Spleen (tissue), 11 donors: ENCODE data around the gene GNAI2. TPM values are rescaled to one million over a fixed set of nuclear protein-coding genes. Genes with fewer than 3 reads are reported as not detected.

Source experiments
- DNase-seq: peaks from one replicate; pipeline ENCODE4 v3.0.0-alpha.2; 2020
- H3K27ac ChIP-seq, 8 donors: fragments of 200-600 bp; sonication (generic) in 7 of 8; 1 replicate in 4 of 8; 2 replicates in 4 of 8; pipeline versions ENCODE4 v1.5.0 to v1.8.0; 2016 to 2021; ENCODE audit warnings: inconsistent platforms in 4 of 8, mild to moderate bottlenecking in 4 of 8, moderate library complexity in 1 of 8
- H3K27me3 ChIP-seq, 7 donors: fragments of 200-600 bp; sonication (generic) in 6 of 7; replicated peaks in 1 of 7; 1 replicate in 4 of 7; 2 replicates in 3 of 7; pipeline versions ENCODE4 v1.5.0 to v1.8.0; 2016 to 2021; ENCODE audit warnings: inconsistent platforms in 3 of 7, mild to moderate bottlenecking in 1 of 7
- H3K36me3 ChIP-seq, 6 donors: fragments of 200-600 bp; sonication (generic) in 5 of 6; 1 replicate in 4 of 6; 2 replicates in 2 of 6; pipeline versions ENCODE4 v1.5.0 to v1.8.0; 2016 to 2021; ENCODE audit warnings: inconsistent platforms in 2 of 6
- H3K4me1 ChIP-seq, 6 donors: fragments of 200-600 bp; sonication (generic) in 5 of 6; 1 replicate in 3 of 6; 2 replicates in 3 of 6; pipeline versions ENCODE4 v1.5.0 to v1.8.0; 2016 to 2021; ENCODE audit warnings: inconsistent platforms in 3 of 6
- H3K4me3 ChIP-seq, 8 donors: fragments of 200-600 bp; sonication (generic) in 7 of 8; 1 replicate in 4 of 8; 2 replicates in 4 of 8; pipeline versions ENCODE4 v1.5.0 to v1.8.0; 2016 to 2021; ENCODE audit warnings: inconsistent platforms in 4 of 8, mild to moderate bottlenecking in 4 of 8, moderate library complexity in 2 of 8
- H3K9me3 ChIP-seq, 8 donors: fragments of 200-600 bp; sonication (generic) in 7 of 8; 1 replicate in 4 of 8; 2 replicates in 4 of 8; pipeline versions ENCODE4 v1.5.0 to v1.8.0; 2016 to 2021; ENCODE audit warnings: inconsistent platforms in 4 of 8
- CTCF ChIP-seq, 11 experiments: fragments of 200-600 bp in 7 of 11; fragments of 450-650 bp in 4 of 11; sonication (generic) in 4 of 11; IDR thresholded peaks in 8 of 11; conservative IDR thresholded peaks in 3 of 11; 1 replicate in 7 of 11; 2 replicates in 4 of 11; pipeline versions ENCODE4 v1.4.0 to v1.8.0; 2016 to 2021; ENCODE audit warnings: antibody characterized with exemption in 11 of 11, inconsistent platforms in 4 of 11, mild to moderate bottlenecking in 1 of 11
- POLR2A ChIP-seq, 3 donors: fragments of 450-650 bp; IDR thresholded peaks; one replicate each; pipeline ENCODE4 v1.5.1; 2017; ENCODE audit warnings: antibody characterized with exemption in 3 of 3, mild to moderate bottlenecking in 1 of 3
- POLR2AphosphoS5 ChIP-seq, 3 donors: sonication (generic); formaldehyde crosslinking; IDR thresholded peaks; one replicate each; pipeline ENCODE4 v1.5.1; 2017; ENCODE audit warnings: antibody characterized with exemption in 3 of 3
- WGBS, 5 donors: extraction: QIAGEN DNeasy Blood & Tissue Kit in 3 of 5; methylation state at CpG; one replicate each; pipeline versions ENCODE4 v1.1.5 to v1.1.7; 2013 to 2018; 5-methylcytosine and 5-hydroxymethylcytosine counted together
- intact Hi-C: fragments of 100-400 bp; cut with DNase I; formaldehyde crosslinking; loops from one replicate; pipeline ENCODE4 v1.15.0; 2023; ENCODE audit warnings: low total_unique reads
- polyA plus RNA-seq, 3 donors: library from polyadenylated mRNA; stranded (reverse); fragments of 200-250 nt; gene quantifications; one replicate each; pipeline ENCODE4 v1.2.1, GENCODE V29; 2013
- total RNA-seq, 7 donors: library from RNA; depleted of rRNA in 3 of 7; stranded (reverse); fragments of >200 nt in 3 of 7; fragmentation: NEBNext Ultra II Directional in 4 of 7; extraction: Animal tissue kit (Norgen Biotek cat#: 25700) in 4 of 7; gene quantifications; one replicate each; pipeline versions ENCODE4 v1.1.0 to v1.2.1, GENCODE V29; 2016 to 2021
- donor health status: healthy with polysubstance abuse.
- donor health status: DM: no; HTN: no; CAD: no; lungs with moderate emphysema.
- donor health status: DM: no; HTN: no; CAD: no.
- donor health status: Bipolar disorder and iron deficiency.
- donor health status: healthy.
- donor health status: DM: no; HTN: no; CAD: no.
- donor health status: DM: yes; HTN: yes; CAD: no.

GNAI2 gene
- total and polyA plus RNA-seq, 10 donors = 147 to 466 (median 360) TPM

- no peaks in the 10 kb centered on the region for H3K9me3 ChIP-seq
- DNase-seq = no peak
- H3K36me3 ChIP-seq = no peaks in the 10 kb centered on the region
- no peak overlapping the region for H3K27ac ChIP-seq
- peaks cover 10 to 38% (median 30%) of the 10 kb centered on the region in 6 donors for H3K4me1 ChIP-seq
- intact Hi-C loops = no loop called here
- H3K4me3 ChIP-seq = no peak overlapping the region
- TF ChIP-seq CTCF (IDR thresholded peaks at IDR 0.05 in 8 of 11, conservative IDR thresholded peaks at IDR 0.05 in 3 of 11) (no peak), POLR2A (IDR thresholded peaks at IDR 0.05) (no peak), POLR2AphosphoS5 (IDR thresholded peaks at IDR 0.05) (no peak)
- peaks cover 9 to 77% (median 34%) of the 10 kb centered on the region in 7 donors for H3K27me3 ChIP-seq
- 67 to 80% (median 74%) methylated on average over 4 of the region's 4 CpGs for WGBS, 5 donors
Measured at GRCh38 chr3:50195501-50196252, 40.3 kb upstream of the GNAI2 start.

GRCh38 chr3:50196253-50196801 is 39.7 kb upstream of the GNAI2 start:
- WGBS, 5 donors = 81 to 87% (median 83%) methylated on average over 6 of the region's 6 CpGs
- Histone ChIP-seq H3K36me3 (no peaks in the 10 kb centered on the region), H3K4me1 (peaks cover 10 to 32% (median 27%) of the 10 kb centered on the region in 6 donors), H3K4me3 (no peak overlapping the region), H3K9me3 (no peaks in the 10 kb centered on the region), H3K27ac (no peak overlapping the region), H3K27me3 (peaks cover 9 to 84% (median 36%) of the 10 kb centered on the region in 7 donors)
- no peak for DNase-seq
- intact Hi-C loops = no loop called here
- no peak for TF ChIP-seq POLR2AphosphoS5 (IDR thresholded peaks at IDR 0.05)
- TF ChIP-seq POLR2A (IDR thresholded peaks at IDR 0.05) = no peak
- TF ChIP-seq CTCF (IDR thresholded peaks at IDR 0.05 in 8 of 11, conservative IDR thresholded peaks at IDR 0.05 in 3 of 11) = no peak

DNA sequence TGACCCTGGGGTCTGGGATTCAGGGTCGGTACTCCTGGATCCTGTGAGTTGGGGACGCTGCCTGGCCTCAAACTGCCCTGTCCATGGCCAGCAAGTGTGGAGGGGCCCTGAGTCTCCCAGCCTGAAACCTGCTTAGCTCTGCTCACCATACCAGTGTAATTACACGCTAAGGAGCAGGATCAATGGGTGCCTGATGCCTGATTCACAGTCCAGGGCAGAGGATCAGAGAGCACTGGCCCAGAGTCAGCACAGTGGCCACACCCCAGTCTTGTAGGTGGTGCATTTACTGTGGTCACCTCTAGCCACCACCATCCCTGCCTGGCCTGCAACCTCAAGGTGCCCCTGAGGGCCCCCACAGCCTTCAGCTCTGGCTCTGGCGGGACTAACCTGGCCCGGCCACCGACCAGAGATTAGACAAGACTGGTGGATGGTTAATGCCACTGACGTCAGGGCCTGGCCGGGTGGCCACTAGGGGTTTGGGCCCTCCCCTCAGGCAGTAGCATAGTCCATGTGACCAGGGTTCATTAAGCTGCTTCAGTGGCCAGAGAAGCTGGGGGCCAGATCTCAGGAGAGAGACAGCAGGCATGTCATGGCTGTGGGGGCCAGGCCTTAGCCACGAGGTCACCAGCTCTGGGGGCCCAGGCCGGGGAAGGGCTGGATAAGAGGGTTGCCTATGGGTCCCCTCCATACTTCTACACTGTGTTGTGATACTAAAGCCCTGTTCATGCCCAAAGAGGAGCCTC is 34.3 kb upstream of the GNAI2 start:
- Histone ChIP-seq H3K4me3 (no peak overlapping the region), H3K27me3 (peaks cover 0 to 87% (median 60%) of the 10 kb centered on the region in 7 donors), H3K4me1 (peaks cover 11 to 22% (median 16%) of the 10 kb centered on the region in 6 donors), H3K27ac (no peak overlapping the region), H3K36me3 (no peaks in the 10 kb centered on the region), H3K9me3 (no peaks in the 10 kb centered on the region)
- intact Hi-C loops = no loop called here
- no peak for DNase-seq
- 73 to 93% (median 79%) methylated on average over 7 to 10 of the region's 10 CpGs for WGBS, 5 donors
- TF ChIP-seq CTCF (IDR thresholded peaks at IDR 0.05 in 8 of 11, conservative IDR thresholded peaks at IDR 0.05 in 3 of 11) = no peak
- TF ChIP-seq POLR2AphosphoS5 (IDR thresholded peaks at IDR 0.05) = no peak
- TF ChIP-seq POLR2A (IDR thresholded peaks at IDR 0.05) = no peak
